HL-60 (cell line): ENCODE results near the gene DOK5.

ENCODE experiments used
- DNase-seq, 2 experiments: peaks; one replicate each; pipeline ENCODE4 v3.0.0-alpha.2; 2010 to 2020; ENCODE audit warnings: low read depth in 1 of 2, low spot score in 1 of 2
- H3K27ac ChIP-seq: fragments of 250-450 bp; sonication (Bioruptor Pico); replicated peaks from 2 replicates; pipeline ENCODE4 v1.5.1; 2020; ENCODE audit warnings: mild to moderate bottlenecking, moderate library complexity
- H3K27me3 ChIP-seq: fragments of 250-450 bp; sonication (Bioruptor Pico); 2 replicates; pipeline ENCODE4 v1.5.1; 2021; ENCODE audit warnings: mild to moderate bottlenecking, moderate library complexity; ENCODE audit not compliant: insufficient read depth, poor library complexity, severe bottlenecking
- H3K4me3 ChIP-seq: replicated peaks from 2 replicates; pipeline ENCODE4 v1.5.1; 2011; ENCODE audit warnings: mild to moderate bottlenecking, control low read depth, low read length; ENCODE audit not compliant: insufficient read depth
- GABPA ChIP-seq: IDR thresholded peaks from 2 replicates; pipeline ENCODE4 v1.6.1; 2012; ENCODE audit warnings: low read depth
- POLR2AphosphoS5 ChIP-seq: IDR thresholded peaks from 2 replicates; pipeline ENCODE4 v1.6.1; 2012; ENCODE audit warnings: low read depth
- REST ChIP-seq: IDR thresholded peaks from 2 replicates; pipeline ENCODE4 v1.6.1; 2012; ENCODE audit warnings: low read depth; ENCODE audit not compliant: insufficient replicate concordance
- SPI1 ChIP-seq: IDR thresholded peaks from 2 replicates; pipeline ENCODE4 v1.6.1; 2012; ENCODE audit warnings: low read depth, mild to moderate bottlenecking, borderline replicate concordance
- TF ChIP-seq, protein P1 (sequence below): IDR thresholded peaks from one replicate; pipeline ENCODE4 v1.5.1; 2011; ENCODE audit warnings: low read length, control low read depth, inconsistent platforms; ENCODE audit not compliant: insufficient read depth

DOK5 gene

GRCh38 chr20:54566031-54566688, 90.8 kb downstream of the DOK5 start:
- no peak for DNase-seq
- TF ChIP-seq GABPA, result no peak
- no peak for TF ChIP-seq POLR2AphosphoS5
- no peak for TF ChIP-seq SPI1
- TF ChIP-seq, protein P1, sequence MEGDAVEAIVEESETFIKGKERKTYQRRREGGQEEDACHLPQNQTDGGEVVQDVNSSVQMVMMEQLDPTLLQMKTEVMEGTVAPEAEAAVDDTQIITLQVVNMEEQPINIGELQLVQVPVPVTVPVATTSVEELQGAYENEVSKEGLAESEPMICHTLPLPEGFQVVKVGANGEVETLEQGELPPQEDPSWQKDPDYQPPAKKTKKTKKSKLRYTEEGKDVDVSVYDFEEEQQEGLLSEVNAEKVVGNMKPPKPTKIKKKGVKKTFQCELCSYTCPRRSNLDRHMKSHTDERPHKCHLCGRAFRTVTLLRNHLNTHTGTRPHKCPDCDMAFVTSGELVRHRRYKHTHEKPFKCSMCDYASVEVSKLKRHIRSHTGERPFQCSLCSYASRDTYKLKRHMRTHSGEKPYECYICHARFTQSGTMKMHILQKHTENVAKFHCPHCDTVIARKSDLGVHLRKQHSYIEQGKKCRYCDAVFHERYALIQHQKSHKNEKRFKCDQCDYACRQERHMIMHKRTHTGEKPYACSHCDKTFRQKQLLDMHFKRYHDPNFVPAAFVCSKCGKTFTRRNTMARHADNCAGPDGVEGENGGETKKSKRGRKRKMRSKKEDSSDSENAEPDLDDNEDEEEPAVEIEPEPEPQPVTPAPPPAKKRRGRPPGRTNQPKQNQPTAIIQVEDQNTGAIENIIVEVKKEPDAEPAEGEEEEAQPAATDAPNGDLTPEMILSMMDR, result no peak
- TF ChIP-seq REST, result no peak
- H3K27me3 ChIP-seq, result peaks cover 2% of the 10 kb centered on the region
- H3K4me3 ChIP-seq, result no peak overlapping the region
- H3K27ac ChIP-seq, result no peak overlapping the region

GRCh38 chr20:54570561-54570960, 95.2 kb downstream of the DOK5 start:
- TF ChIP-seq GABPA, result no peak
- TF ChIP-seq REST, result no peak
- TF ChIP-seq, protein P1, result no peak
- TF ChIP-seq POLR2AphosphoS5, result no peak
- no peak for TF ChIP-seq SPI1
- H3K4me3 ChIP-seq, result no peak overlapping the region
- no peak overlapping the region for H3K27ac ChIP-seq
- no peaks in the 10 kb centered on the region for H3K27me3 ChIP-seq
- DNase-seq, result no peak

DNA sequence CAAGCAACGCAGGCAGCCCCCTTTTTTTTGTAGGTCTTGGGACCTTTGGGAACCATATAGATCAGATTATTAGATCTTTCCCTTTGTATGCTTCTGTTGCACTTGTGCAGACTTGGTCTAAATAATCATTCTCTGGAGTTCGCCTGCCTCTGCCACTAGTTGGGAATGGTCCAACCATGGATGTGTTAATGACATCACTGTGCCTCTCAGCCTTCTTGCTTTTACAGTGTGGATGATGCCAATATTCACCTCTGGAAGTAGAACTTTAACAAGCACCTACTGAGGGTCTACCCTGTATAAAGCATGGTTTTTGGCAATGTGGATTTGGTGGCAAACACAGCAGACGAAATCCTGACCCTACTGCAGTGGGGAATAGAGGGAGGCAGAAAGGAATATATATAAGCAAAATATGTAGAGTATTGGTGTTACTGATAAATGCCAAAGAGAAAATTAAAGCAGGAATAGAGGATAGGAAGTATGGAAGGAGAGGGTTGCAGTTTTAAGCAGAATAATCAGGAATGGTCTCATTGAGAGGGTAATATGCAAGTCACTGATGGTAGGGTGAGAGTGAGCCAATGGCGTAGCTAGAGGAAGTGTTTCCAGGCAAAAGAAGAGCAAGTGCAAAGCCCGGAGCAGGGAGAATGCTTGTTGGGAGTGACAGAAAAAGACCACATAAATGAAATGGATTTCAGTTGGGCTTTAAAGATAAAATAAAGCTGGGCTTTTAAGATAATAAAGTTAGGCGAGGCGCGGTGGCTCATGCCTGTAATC, 97.5 kb downstream of the DOK5 start:
- Histone ChIP-seq H3K27ac (no peak overlapping the region), H3K4me3 (no peak overlapping the region), H3K27me3 (no peaks in the 10 kb centered on the region)
- TF ChIP-seq, protein P1, result no peak
- TF ChIP-seq GABPA (no peak), REST (no peak), SPI1 (no peak), POLR2AphosphoS5 (no peak)
- no peak for DNase-seq
